Stimulated activated CD4-positive, alpha-beta T cell treated with anti-CD3 and anti-CD28 coated beads, Interleukin-4, amount 100 ng/mL, for 48 hours (primary cell): ENCODE measurements around the gene SEC24B.

ENCODE experiments used
- DNase-seq, 2 donors: peaks; one replicate each; pipeline ENCODE4 v3.0.0-alpha.2; 2020; ENCODE audit warnings: low read depth in 2 of 2

The SEC24B gene

GRCh38 chr4:109433205-109434006 is at the start of gene SEC24B:
TSS of gene SEC24B (plus strand) at chr4:109433815. CDS start at chr4:109433870, 55 bp downstream.
- peak; percentile 78 to 86 for DNase-seq

- no peak for DNase-seq
Measured at GRCh38 chr4:109383823-109384222, 49.8 kb upstream of the SEC24B start.

DNA sequence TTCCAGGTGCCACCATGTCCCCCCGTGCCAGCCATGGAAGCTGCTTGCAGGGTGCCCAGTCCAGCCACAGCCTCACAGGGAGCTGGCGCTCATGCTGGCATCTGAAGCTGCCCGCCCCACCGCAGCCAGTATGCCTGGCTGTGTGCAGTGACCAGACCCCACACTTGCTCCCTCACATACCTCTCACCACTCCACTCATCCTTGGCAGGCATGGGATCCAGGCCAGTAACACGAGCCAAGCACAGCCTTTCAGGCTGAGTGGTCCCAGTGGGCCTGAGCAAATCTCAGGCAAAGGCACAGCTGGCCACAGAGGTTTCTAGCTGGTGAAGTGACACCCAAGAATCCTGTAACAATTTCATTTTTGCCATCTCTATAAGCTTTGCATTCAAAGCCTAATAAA is 48.4 kb upstream of the SEC24B start:
- DNase-seq, result no peak

- no peak for DNase-seq
Measured at GRCh38 chr4:109389369-109390114, 44.1 kb upstream of the SEC24B start.

GRCh38 chr4:109390115-109390768 is 43.4 kb upstream of the SEC24B start:
- no peak for DNase-seq

DNA sequence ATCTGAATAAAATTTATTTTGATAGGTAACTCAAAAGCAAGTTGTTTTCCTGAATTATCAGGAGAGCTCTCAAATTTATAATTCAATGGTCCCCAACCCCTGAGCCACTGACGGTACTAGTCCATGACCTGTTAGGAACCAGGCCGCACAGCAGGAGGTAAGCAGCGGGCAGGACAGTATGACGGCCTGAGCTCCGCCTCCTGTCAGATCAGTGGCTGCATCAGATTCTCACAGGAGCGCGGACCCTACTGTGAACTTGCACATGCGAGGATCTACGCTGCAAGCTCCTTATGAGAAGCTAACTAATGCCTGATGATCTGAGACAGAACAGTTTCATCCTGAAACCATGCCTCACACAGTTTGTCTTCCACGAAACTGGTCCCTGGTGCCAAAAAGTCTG is 37.9 kb upstream of the SEC24B start:
- DNase-seq, result no peak

DNA sequence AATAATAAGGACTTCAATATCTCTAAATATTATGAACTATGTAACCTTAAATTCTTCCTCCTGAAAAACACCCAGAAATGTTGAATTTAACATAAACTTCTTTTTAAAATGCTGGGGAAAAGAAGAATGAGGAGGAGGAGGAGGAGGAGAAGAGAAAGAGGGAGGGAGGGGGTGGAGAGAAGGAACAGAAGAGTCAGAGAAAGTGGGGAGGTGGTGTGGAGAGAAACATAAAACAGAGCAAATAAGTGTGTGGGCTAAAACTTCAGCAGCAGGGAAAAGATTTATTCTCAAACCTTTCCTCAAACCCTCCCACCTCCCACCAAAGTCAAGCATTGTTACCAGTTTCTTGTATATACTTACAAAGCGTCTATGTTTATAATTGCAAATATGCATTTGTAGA is 34.7 kb upstream of the SEC24B start:
- no peak for DNase-seq

DNA sequence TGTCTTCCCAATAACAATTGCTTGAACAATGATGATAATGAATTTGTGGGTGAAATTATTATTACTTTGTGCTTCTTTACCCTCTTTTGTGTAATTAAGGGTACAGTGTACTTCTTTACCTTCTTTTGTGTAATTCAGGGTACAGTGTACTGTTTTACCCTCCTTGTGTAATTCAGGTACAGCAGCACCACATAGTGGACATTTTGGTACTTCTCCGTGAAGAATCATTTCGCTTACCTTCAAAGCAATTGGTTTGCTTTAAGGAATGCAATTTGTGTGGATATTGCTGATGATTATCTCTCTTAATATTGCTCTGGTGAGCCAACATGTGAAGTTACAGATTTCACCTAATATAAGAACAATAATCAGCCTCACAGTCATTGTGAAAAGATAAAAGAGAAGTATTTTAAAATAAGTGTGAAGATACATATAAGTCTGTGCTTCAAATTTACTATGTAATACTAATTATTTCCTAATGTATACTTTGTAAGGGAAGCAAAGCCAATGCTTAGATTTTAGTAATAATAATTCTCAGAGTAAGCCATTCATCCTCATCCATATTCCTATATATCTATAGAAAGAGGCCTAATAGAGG is 27.2 kb upstream of the SEC24B start:
- DNase-seq, result peak in 1 of 2 donors; percentile 7

DNA sequence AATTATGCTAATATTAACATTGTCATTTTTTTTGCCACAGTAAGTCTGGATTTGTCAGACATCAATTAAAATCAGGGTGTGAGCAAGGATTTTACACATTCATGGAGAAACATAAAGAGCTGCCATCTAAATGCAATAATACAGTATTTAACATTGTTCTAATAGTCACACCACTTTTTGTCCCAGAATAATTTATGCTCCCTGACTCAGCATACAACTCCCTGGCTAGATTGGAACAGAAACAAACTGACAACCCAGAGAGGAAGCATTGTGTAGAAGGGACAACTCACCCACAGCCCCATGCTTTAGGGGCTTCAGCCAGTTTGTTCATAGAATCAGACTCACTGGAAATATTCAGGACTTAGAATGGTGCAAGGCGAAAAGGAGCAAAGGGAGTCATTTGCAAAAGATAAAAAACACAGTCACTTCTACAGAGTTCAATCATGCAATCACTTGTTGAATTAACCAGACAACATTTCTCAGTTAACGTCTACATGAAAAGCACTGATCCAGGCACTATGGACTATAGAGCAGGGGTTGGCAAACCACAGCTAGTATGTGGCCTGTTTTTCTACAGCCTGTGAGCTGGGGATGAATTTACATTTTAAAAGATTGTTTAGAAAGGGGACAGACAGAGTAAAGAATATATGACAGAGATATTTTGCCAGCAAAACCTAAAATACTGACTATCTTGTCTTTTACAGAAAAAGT is 26.4 kb upstream of the SEC24B start:
- DNase-seq, result no peak

DNA sequence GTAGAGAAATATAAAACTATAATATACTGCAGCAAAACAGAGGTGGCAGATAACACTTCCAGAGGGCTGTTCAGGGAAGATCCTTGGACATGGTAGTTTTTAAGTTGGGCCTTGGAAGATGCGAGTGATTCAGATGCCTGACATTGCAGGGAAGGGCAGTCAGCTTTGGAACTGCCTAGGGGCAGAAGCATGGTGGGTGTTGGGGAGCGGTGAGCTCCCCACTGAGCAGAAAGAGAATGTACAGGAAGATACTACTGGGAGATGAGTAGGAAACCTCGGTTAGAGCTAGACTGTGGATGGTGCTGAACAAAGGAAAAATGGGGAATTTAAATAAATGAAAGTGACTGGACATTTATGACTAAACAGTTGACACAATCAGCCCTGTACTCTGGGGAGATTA is 24.9 kb upstream of the SEC24B start:
- DNase-seq, result no peak

GRCh38 chr4:109410226-109410625 is 23.4 kb upstream of the SEC24B start:
- no peak for DNase-seq

DNA sequence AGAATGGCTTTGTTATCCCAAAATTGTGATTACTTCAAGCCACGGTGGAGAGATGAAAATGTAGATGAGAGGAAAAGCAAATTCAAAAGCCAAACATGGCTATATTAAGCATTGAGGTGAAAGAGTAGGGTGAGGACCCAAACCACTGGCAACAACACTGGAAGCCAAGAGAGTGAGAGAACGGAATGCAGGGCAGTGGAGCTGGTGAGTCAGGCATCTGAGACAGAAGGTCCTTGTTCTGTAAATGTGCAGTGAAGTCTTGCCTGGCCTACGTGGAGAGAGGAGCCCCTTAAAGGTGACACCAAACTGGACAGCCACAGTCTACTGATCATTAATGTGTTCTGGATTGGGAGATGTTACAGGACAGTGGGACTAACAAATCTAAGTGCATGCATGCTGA is 22.8 kb upstream of the SEC24B start:
- DNase-seq, result no peak

DNA sequence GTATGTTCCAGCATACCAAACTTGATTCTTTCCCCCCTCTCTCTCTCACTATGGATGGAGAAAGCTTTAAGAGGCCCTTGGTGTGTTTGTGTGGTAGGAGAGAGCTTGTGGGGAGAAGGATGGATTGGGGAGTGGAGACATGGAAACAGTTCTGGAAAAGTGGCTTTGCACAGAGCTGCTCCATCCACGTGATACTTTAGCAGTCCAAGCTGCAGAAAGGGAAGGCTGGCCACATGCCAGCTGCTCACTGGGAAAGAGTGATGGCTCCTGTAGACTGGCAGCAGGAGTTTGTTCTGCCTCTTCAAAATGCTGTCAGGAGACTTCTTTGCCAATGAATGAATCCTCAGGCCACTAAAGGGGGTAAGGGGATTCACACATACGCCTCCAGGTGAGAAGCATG is 21.7 kb upstream of the SEC24B start:
- no peak for DNase-seq

- no peak for DNase-seq
Measured at GRCh38 chr4:109412776-109413175, 20.8 kb upstream of the SEC24B start.

DNA sequence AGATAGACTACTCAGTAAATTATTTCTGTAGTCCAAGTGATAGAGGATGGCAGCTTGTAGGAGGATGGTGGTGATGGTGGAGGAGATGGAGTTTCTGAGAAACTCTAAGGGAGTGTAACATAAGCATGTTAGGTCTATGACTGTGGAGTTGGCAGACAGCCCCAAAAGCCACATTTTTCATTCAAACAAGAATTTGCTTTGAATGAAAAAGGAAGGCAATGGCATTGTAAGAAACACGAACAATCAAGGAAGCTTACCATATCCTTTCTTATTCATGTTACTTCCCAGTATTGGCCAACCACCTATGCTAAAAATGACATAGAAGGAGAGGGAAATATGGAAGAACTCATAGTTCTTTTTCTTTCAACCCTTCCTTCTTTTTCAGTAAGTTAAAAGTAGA is 18.7 kb upstream of the SEC24B start:
- no peak for DNase-seq

DNA sequence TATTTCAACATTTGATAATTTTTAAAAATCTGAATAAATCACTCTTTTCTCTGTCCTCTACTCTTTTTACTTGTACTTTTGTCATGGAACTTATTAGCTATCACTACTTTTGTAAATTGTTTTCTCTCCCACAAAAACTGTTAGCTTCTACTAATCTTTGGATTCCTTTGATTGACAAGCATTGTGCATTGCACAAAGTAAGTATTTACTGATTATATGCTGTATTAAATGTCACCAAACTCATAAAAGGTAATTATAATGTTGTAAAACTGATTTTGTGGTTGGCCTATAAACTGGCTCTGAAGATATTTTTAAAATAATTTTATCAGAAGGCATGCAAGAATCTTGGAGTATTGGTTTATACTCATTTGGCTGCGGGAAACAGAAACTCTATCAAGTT is 15.0 kb upstream of the SEC24B start:
- no peak for DNase-seq

DNA sequence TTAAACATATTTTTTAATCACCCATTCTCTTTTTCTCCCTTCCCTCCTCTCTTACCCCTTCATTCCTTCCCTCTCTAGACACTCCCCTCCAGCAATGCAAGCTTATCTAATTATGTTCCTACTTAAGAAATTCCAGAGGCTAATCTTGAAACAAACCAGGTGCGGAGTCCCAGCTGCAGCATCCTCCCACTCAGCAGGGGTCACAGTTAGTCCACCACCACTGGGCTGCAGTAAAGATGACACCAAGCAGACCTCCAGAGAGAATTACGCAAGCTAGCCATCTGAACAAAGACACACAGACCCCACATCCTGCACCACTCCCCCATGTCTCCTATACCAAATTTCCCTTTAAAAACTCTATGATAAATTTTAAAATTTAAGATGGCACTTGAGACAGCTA is 13.9 kb upstream of the SEC24B start:
- no peak for DNase-seq

DNA sequence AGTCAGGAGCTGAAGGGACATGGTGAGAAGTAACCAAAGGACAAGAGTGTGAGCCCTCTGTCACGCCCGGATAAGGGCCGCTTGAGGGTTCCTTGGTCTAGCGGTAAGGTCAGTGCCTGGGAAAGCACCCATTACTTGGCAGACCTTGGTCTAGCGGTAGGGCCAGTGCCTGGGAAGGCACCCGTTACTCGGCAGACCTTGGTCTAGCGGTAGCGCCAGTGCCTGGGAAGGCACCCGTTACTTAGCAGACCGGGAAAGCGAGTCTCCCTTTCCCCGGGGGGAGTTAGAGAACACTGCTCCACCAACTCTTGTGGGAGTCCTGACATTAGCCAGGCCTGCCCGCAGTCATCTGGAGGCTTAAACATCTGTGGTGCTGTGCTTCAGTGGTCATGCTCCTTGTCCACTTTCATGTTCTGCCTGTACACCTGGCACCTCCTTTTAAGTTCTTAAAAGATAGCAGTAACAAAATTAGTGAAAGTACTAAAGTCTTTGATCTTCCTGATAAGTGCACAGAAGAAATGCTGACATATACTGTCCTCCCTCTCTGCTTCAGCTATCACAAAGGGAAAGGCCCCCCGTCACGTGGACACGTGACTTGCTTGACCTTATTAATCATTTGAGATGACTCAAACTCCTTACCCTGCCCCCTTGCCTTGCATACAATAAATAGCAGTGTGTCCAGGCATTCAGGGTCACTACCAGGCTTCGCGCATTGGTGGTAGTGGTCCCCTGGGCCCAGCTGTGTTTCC is 9.3 kb upstream of the SEC24B start:
- no peak for DNase-seq

DNA sequence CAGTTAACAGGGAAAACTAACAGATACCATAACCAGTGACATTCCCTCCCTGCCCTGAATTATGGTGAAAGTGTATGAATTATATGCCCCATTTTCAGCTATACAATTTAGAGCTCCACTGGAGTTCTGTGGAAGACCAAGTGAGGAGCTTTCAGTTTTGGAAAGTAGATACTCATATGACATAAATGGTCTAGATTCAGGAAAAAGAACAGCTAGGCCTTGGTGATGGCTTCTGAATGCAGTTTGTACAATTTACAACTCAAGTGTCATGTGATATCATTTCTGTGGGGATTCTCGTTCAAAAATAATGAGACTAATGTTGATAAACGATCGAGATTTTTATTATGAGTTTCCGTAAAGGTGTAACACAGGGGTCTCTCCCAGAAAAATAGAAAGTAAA is 8.2 kb upstream of the SEC24B start:
- DNase-seq, result no peak

- DNase-seq, result no peak
Measured at GRCh38 chr4:109429545-109429944, 4.1 kb upstream of the SEC24B start.

DNA sequence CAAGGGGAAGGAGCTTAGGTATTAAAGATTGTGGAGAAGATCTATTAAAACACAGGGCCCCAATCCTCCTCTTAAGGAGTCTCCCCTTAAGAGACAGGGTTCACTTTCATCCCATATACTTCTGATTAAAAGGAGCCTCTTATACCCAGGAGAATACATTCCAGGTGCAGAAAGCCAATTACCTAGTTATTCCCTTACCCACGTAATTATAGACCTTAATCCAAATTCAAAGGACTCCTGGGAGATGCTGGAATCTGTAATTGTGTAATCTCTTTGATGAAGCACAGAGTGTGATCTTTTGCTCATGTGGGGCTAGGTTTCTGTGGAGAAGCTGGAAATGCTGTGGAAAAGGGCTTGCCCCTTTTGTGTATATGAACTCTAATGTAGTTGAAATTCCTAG is 1.4 kb upstream of the SEC24B start:
- DNase-seq, result no peak
